GM12878 (cell line): ENCODE results near the gene PSMB5. TPM values are rescaled to one million over a fixed set of nuclear protein-coding genes. Genes with fewer than 3 reads are reported as not detected.

Experiments
- CHD1 ChIP-seq: IDR thresholded peaks from 2 replicates; pipeline ENCODE4 v1.6.1; 2012; ENCODE audit warnings: low read depth, low read length, improper control_type of control experiment
- DPF2 ChIP-seq: fragments of 450-650 bp; IDR thresholded peaks from 2 replicates; pipeline ENCODE4 v1.6.1; 2017; ENCODE audit warnings: mild to moderate bottlenecking
- ELK1 ChIP-seq: IDR thresholded peaks from 2 replicates; pipeline ENCODE4 v1.6.1; 2012; ENCODE audit warnings: low read depth, low read length, improper control_type of control experiment
- NFIC ChIP-seq: IDR thresholded peaks from 2 replicates; pipeline ENCODE4 v1.6.1; 2012; ENCODE audit warnings: low read depth, mild to moderate bottlenecking, inconsistent platforms, low read length, moderate library complexity
- NRF1 ChIP-seq: conservative IDR thresholded peaks from 2 replicates; pipeline ENCODE4 v1.6.1; 2011; ENCODE audit warnings: mild to moderate bottlenecking, low read depth, low read length, improper control_type of control experiment
- PAX5 ChIP-seq: IDR thresholded peaks from 2 replicates; pipeline ENCODE4 v1.6.1; 2011; ENCODE audit warnings: low read depth, low read length, borderline replicate concordance
- POLR2A ChIP-seq: IDR thresholded peaks from 2 replicates; pipeline ENCODE4 v1.6.1; 2011; ENCODE audit warnings: low read depth, mild to moderate bottlenecking, low read length
- POLR2AphosphoS5 ChIP-seq: IDR thresholded peaks from 2 replicates; pipeline ENCODE4 v1.6.1; 2011; ENCODE audit warnings: mild to moderate bottlenecking, low read length, inconsistent platforms
- RAD51 ChIP-seq: fragments of 450-650 bp; IDR thresholded peaks from 2 replicates; pipeline ENCODE4 v1.6.1; 2016; ENCODE audit warnings: moderate library complexity, mild to moderate bottlenecking, inconsistent platforms
- YY1 ChIP-seq: IDR thresholded peaks from 2 replicates; pipeline ENCODE4 v1.6.1; 2011; ENCODE audit warnings: low read depth, mild to moderate bottlenecking, low read length
- ZNF217 ChIP-seq: fragments of 450-650 bp; IDR thresholded peaks from 2 replicates; pipeline ENCODE4 v1.6.1; 2017; ENCODE audit warnings: antibody characterized with exemption, mild to moderate bottlenecking
- polyA plus RNA-seq, 11 experiments: library from polyadenylated mRNA; depleted of rRNA in 4 of 11; unstranded in 6 of 11; stranded (reverse) in 5 of 11; fragments of >200 nt; fragmentation: Nextera tagmentation in 4 of 11; fragmentation: Illumina TruSeq in 1 of 11; extraction: Ambion mirVana in 4 of 11; extraction: Trizol in 1 of 11; gene quantifications; 1 replicate in 1 of 11; 2 replicates in 10 of 11; pipeline versions ENCODE4 v1.2.1 to v1.2.3, GENCODE V29; 2011 to 2016; ENCODE audit warnings: inconsistent platforms in 2 of 11, missing spikeins in 2 of 11, low read depth in 1 of 11
- total RNA-seq, 4 experiments: library from RNA; depleted of rRNA in 3 of 4; stranded (reverse); fragments of >200 nt in 3 of 4; fragmentation: Illumina TruSeq in 1 of 4; extraction: Trizol in 1 of 4; gene quantifications; 2 replicates each; pipeline versions ENCODE4 v1.2.1 to v1.2.3, GENCODE V29; 2013 to 2021
- TF ChIP-seq, protein P1 (sequence below): fragments of 450-650 bp; conservative IDR thresholded peaks from 2 replicates; pipeline ENCODE4 v1.6.1; 2017; ENCODE audit warnings: mild to moderate bottlenecking, moderate library complexity
- TF ChIP-seq, protein P2 (sequence below): IDR thresholded peaks from 2 replicates; pipeline ENCODE4 v1.6.1; 2011; ENCODE audit warnings: borderline replicate concordance, low read depth, mild to moderate bottlenecking, moderate library complexity, mixed read lengths, low read length; ENCODE audit not compliant: insufficient read depth; ENCODE audit errors: extremely low read length
- TF ChIP-seq, protein P3 (sequence below): IDR thresholded peaks from 2 replicates; pipeline ENCODE4 v1.6.1; 2011; ENCODE audit warnings: mild to moderate bottlenecking, low read depth, low read length, moderate library complexity; ENCODE audit not compliant: insufficient replicate concordance
- TF ChIP-seq, protein P4 (sequence below): fragments of 450-650 bp; IDR thresholded peaks from 2 replicates; pipeline ENCODE4 v1.6.1; 2017; ENCODE audit warnings: borderline replicate concordance

The PSMB5 gene
- total and polyA plus RNA-seq, 10 of the 15 experiments (the other 5 are each of a cell fraction or from before 2014, with no cell fraction given): 84.5 to 802 (median 144) TPM

DNA sequence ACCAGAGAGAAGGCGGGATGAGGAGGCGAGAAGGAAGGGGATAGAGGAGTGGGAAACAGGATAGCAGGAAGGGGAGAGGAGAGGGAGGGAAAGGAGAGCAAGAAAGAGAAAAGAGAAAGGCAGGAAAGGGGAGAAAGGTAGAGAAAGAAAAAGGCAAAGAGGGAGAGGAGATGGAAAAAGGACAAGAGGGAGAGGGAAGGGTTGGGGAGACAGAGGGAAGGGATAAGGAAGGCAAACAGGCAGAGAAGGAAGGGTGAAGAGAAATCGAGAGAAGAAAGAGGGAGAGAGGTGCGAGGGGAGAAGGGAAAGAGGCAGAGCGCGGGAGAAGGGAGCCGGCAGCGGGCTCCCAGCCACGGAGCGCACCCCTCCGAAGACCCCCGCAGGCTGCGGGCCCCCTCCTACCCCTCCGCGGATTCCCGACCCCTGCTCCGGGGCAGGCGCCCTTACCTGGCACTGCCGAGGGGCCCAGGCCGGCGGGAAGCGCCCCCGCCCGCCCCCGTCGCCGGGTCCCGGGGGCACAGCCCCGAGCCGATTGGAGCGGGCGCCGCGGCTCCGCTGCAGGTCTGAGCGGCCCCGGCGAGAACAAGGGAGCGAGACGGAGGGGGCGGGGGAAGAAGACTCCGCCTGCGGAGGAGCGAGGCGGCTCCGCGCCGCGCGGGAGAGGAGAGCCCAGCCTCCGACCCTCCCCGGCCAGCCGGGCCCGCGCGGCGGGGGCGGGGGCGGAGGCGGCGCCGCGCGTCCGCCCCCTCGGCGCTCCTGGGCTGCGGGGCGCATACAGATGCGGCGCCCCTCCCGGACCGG lies 22.5 kb upstream of the PSMB5 start, which contains the start of gene CDH24 (continued):
- TF ChIP-seq, protein P1, sequence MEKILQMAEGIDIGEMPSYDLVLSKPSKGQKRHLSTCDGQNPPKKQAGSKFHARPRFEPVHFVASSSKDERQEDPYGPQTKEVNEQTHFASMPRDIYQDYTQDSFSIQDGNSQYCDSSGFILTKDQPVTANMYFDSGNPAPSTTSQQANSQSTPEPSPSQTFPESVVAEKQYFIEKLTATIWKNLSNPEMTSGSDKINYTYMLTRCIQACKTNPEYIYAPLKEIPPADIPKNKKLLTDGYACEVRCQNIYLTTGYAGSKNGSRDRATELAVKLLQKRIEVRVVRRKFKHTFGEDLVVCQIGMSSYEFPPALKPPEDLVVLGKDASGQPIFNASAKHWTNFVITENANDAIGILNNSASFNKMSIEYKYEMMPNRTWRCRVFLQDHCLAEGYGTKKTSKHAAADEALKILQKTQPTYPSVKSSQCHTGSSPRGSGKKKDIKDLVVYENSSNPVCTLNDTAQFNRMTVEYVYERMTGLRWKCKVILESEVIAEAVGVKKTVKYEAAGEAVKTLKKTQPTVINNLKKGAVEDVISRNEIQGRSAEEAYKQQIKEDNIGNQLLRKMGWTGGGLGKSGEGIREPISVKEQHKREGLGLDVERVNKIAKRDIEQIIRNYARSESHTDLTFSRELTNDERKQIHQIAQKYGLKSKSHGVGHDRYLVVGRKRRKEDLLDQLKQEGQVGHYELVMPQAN: 0 out of 2 replicates have a peak, but pooled peaks have one; percentile 35
- TF ChIP-seq ELK1 (no peak), PAX5 (no peak), NFIC (no peak), DPF2 (0 out of 2 replicates have a peak, but pooled peaks have one; percentile 6), ZNF217 (peak; percentile 54; the same call in 1 of the 2 replicates), RAD51 (no peak), CHD1 (no peak), YY1 (no peak), POLR2A (no peak), NRF1 (no peak), POLR2AphosphoS5 (no peak)
- TF ChIP-seq, protein P2, sequence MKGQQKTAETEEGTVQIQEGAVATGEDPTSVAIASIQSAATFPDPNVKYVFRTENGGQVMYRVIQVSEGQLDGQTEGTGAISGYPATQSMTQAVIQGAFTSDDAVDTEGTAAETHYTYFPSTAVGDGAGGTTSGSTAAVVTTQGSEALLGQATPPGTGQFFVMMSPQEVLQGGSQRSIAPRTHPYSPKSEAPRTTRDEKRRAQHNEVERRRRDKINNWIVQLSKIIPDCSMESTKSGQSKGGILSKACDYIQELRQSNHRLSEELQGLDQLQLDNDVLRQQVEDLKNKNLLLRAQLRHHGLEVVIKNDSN: no peak
- TF ChIP-seq, protein P3, sequence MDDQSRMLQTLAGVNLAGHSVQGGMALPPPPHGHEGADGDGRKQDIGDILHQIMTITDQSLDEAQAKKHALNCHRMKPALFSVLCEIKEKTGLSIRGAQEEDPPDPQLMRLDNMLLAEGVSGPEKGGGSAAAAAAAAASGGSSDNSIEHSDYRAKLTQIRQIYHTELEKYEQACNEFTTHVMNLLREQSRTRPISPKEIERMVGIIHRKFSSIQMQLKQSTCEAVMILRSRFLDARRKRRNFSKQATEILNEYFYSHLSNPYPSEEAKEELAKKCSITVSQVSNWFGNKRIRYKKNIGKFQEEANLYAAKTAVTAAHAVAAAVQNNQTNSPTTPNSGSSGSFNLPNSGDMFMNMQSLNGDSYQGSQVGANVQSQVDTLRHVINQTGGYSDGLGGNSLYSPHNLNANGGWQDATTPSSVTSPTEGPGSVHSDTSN: no peak
- TF ChIP-seq, protein P4, sequence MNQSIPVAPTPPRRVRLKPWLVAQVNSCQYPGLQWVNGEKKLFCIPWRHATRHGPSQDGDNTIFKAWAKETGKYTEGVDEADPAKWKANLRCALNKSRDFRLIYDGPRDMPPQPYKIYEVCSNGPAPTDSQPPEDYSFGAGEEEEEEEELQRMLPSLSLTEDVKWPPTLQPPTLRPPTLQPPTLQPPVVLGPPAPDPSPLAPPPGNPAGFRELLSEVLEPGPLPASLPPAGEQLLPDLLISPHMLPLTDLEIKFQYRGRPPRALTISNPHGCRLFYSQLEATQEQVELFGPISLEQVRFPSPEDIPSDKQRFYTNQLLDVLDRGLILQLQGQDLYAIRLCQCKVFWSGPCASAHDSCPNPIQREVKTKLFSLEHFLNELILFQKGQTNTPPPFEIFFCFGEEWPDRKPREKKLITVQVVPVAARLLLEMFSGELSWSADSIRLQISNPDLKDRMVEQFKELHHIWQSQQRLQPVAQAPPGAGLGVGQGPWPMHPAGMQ: peak; percentile 63; the same call in 1 of the 2 replicates
